SJSA1 (cell line): ENCODE results near the gene ANKH. TPM values are rescaled to one million over a fixed set of nuclear protein-coding genes. Genes with fewer than 3 reads are reported as not detected.

ENCODE experiments used
- DNase-seq, 2 experiments: peaks; one replicate each; pipeline ENCODE4 v3.0.0-alpha.2; 2015 to 2020; ENCODE audit warnings: low spot score in 2 of 2, low read depth in 1 of 2
- H3K27ac ChIP-seq: fragments of 250-450 bp; sonication (Bioruptor Pico); 2 replicates; pipeline ENCODE4 v1.5.1; 2020; ENCODE audit warnings: mild to moderate bottlenecking, moderate library complexity
- H3K27me3 ChIP-seq: fragments of 250-450 bp; sonication (Bioruptor Pico); replicated peaks from 2 replicates; pipeline ENCODE4 v1.5.1; 2020; ENCODE audit warnings: mild to moderate bottlenecking, moderate library complexity
- H3K36me3 ChIP-seq: fragments of 250-450 bp; sonication (Bioruptor Pico); 2 replicates; pipeline ENCODE4 v1.5.1; 2020; ENCODE audit warnings: mild to moderate bottlenecking
- H3K4me1 ChIP-seq: fragments of 250-450 bp; sonication (Bioruptor Pico); replicated peaks from 2 replicates; pipeline ENCODE4 v1.6.1; 2021; ENCODE audit warnings: mild to moderate bottlenecking
- H3K4me3 ChIP-seq: fragments of 250-450 bp; sonication (Bioruptor Pico); 2 replicates; pipeline ENCODE4 v1.5.1; 2020; ENCODE audit warnings: mild to moderate bottlenecking
- H3K9me3 ChIP-seq: fragments of 250-450 bp; sonication (Bioruptor Pico); replicated peaks from 2 replicates; pipeline ENCODE4 v1.5.1; 2020; ENCODE audit warnings: mild to moderate bottlenecking
- total RNA-seq: library from RNA; depleted of rRNA; stranded (reverse); fragments of >200 nt; shearing (Covaris generic); gene quantifications from 2 replicates; pipeline ENCODE4 v1.2.3, GENCODE V29; 2014

ANKH gene
- total RNA-seq, 1 experiment from 2014 or later, result 13.8 TPM

DNA sequence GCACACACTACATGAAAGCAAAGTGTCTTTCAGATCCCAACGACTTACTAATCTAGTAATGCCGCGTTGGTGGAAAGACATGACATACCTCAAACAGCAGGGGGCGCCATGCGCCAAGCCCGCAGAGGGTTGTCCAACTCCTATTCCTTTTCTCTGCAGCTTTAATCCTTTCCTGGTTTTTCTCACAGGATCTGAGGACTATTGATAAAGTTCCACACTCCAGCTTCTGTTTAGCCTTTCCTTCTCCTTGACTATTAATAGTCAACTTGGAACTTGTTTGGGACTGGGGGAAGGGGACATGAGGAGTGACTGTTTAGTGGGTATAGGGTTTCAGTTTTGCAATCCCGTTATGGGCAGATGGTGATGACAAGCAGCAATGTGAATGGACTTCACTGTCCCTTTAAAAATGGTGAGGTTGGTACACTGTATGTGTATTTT, 144.1 kb downstream of the ANKH start:
- H3K27ac ChIP-seq, result no peak overlapping the region
- H3K4me1 ChIP-seq, result peaks cover 20% of the 10 kb centered on the region
- H3K9me3 ChIP-seq, result no peaks in the 10 kb centered on the region
- no peaks in the 10 kb centered on the region for H3K27me3 ChIP-seq
- H3K36me3 ChIP-seq, result no peaks in the 10 kb centered on the region
- H3K4me3 ChIP-seq, result no peak overlapping the region
- peak; percentile 70 to 74 for DNase-seq

DNA sequence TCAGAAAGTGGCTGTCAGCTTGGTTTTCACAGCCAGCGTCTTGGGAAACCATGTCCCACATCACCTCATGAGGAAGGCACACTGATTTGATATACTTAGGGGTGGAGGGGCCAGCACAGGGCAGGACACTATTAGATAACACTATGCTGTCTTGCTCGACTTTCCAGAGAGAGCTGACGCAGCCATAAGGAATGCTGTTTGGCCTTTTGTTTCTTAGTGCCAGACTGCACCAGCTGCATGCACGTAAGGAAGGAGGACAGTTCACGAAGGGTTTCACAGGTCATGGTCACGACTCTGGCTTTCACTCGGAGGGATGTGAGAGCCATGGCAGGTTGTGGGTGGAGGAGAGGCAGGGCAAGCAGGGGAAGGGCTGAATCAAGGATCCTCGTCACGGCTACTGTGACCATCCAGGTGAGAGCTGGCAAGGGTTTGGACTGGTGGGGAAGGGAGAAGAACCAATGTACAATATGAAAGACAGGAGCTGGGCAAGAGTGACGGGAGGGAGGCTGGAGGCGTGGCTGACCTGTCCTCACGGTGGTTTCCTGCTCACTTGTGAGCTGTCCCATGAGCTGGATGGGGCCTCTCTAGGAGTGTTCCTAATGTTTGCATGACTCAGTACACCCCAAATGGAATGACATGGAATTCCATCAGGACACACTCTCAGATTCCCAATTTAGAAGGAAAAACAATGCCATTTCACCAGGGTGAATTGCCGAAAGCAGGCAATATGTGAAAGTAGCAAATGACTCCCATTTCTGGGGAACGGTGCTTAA, 145.3 kb downstream of the ANKH start:
- DNase-seq, result peak; percentile 46 to 58
- Histone ChIP-seq H3K27me3 (no peaks in the 10 kb centered on the region), H3K9me3 (no peaks in the 10 kb centered on the region), H3K27ac (peak overlapping the region; percentile 50), H3K36me3 (no peaks in the 10 kb centered on the region), H3K4me3 (no peak overlapping the region), H3K4me1 (peaks cover 20% of the 10 kb centered on the region)

GRCh38 chr5:14724633-14725032, 146.9 kb downstream of the ANKH start:
- H3K4me1 ChIP-seq, result peaks cover 30% of the 10 kb centered on the region
- no peaks in the 10 kb centered on the region for H3K27me3 ChIP-seq
- no peak overlapping the region for H3K27ac ChIP-seq
- no peak overlapping the region for H3K4me3 ChIP-seq
- no peak for DNase-seq
- no peaks in the 10 kb centered on the region for H3K36me3 ChIP-seq
- no peaks in the 10 kb centered on the region for H3K9me3 ChIP-seq

- Histone ChIP-seq H3K36me3 (no peaks in the 10 kb centered on the region), H3K4me3 (no peak overlapping the region), H3K4me1 (peaks cover 30% of the 10 kb centered on the region), H3K27ac (no peak overlapping the region), H3K27me3 (no peaks in the 10 kb centered on the region), H3K9me3 (no peaks in the 10 kb centered on the region)
- DNase-seq, result no peak
These were observed 147.9 kb downstream of the ANKH start for GRCh38 chr5:14723701-14724132.

DNA sequence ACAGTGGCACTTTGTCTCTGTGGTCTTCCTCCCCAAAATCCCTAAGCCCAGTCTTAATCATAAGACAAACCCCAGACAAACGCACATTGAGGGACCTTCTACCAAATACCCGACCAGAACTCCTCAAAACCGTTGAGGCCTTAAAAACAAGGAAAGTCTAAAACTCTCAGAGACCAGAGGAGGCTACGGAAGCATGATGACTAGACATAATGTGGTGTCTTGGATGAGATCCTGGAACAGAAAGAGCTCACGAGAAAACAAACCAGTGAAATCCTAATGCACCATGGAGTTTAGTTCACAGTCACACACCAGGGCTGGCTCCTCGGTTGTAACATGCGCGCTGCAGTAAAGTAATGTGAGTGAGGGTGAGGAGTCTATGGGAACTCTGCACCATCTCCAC, 148.7 kb downstream of the ANKH start:
- no peaks in the 10 kb centered on the region for H3K9me3 ChIP-seq
- no peak overlapping the region for H3K27ac ChIP-seq
- peaks cover 30% of the 10 kb centered on the region for H3K4me1 ChIP-seq
- no peaks in the 10 kb centered on the region for H3K36me3 ChIP-seq
- H3K27me3 ChIP-seq, result no peaks in the 10 kb centered on the region
- no peak overlapping the region for H3K4me3 ChIP-seq
- DNase-seq, result no peak

- Histone ChIP-seq H3K4me1 (peaks cover 26% of the 10 kb centered on the region), H3K27me3 (no peaks in the 10 kb centered on the region), H3K27ac (no peak overlapping the region), H3K36me3 (no peaks in the 10 kb centered on the region), H3K4me3 (no peak overlapping the region), H3K9me3 (no peaks in the 10 kb centered on the region)
- DNase-seq, result no peak
These were observed 149.5 kb downstream of the ANKH start for GRCh38 chr5:14721990-14722656.

DNA sequence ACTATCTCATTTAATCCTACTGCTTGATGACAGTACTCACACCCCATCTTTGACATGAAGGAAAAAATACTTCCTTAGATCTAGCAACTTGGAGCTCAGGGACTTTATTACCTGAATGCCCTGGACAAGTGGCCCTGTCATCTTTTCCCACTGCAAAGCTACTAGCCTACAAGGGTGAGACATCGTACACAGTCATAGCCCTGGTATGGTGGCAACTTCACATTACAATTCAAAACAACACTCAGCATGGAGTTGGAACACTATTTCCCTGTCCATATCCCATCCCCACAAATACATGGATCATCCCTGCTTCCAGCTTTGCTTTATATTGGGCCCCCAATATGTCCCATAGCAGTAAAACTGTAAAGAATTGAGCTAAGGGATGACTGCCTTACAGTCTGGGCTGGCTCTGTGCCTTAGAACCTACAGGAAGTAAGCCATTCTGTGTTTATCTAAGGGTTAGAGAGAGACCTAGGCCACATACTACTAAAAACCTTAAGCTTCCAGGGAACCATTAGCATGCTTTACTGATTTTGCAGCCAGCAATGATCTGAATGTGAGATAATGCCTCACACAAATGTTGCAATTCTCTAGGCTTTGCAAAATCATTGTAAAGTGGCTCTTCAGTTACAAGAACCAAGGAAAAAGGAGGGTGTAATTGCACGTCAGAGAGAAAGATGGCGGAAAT, 151.2 kb downstream of the ANKH start:
- peak in 1 of 2 experiments; percentile 15 for DNase-seq

GRCh38 chr5:14718778-14719177, 152.8 kb downstream of the ANKH start:
- H3K9me3 ChIP-seq, result no peaks in the 10 kb centered on the region
- H3K27ac ChIP-seq, result no peak overlapping the region
- H3K4me1 ChIP-seq, result peaks cover 10% of the 10 kb centered on the region
- no peak for DNase-seq
- H3K36me3 ChIP-seq, result peaks cover 23% of the 10 kb centered on the region
- H3K4me3 ChIP-seq, result no peak overlapping the region
- H3K27me3 ChIP-seq, result no peaks in the 10 kb centered on the region

More for the DNA sequence above, 151.2 kb downstream of the ANKH start:
- peaks cover 10% of the 10 kb centered on the region for H3K4me1 ChIP-seq
- H3K4me3 ChIP-seq, result no peak overlapping the region
- no peaks in the 10 kb centered on the region for H3K27me3 ChIP-seq
- peak overlapping the region; percentile 37; the same call in 1 of the 2 replicates for H3K27ac ChIP-seq
- no peaks in the 10 kb centered on the region for H3K9me3 ChIP-seq
- peaks cover 8% of the 10 kb centered on the region for H3K36me3 ChIP-seq

DNA sequence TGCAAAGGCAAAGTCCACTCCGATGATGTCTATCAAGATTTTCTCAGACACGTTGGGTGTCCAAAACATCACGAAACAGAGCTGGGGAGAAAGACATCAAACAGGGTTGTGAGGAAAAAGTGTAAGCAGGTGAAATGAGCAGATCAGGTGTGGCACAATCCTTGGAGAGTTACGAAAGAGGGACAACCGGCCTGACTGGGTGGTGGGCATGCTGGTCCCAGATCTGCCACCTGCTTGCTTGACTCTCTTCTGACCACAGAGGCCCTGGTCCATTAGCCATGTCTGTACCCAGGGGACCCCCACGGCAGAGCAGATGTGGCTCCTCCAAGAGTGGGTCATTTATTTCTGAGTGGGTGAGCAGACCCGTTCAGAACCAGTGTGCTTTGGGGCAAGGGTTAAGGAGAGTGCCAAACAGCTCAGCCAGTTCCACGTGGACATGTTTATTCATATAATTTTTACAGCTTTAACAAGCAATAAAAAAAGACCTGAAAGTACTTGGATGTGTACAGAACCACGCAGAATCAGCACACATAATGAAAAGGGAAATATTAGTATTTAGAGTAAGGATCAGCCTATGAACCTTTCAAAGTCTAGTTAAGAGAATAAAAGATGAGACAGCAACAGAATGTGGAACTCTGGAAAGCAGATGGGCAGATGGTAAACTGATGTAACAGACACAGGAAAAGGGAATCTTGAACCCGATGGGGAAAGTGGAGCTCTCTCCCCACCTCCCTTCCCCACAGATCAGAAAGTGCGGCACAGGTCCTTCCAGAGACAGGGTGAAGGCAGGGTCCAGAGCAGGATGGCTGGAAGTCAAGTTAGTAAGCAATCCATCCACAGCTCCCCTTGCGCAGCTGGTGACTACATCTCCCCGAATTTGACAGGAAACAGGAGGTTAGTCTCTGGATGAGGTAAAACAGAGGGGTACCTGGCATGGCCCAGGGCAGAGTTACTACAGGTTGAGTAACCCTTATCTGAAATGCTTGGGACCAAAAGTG, 154.5 kb downstream of the ANKH start:
- DNase-seq, result no peak
- Histone ChIP-seq H3K27ac (no peak overlapping the region), H3K4me1 (peaks cover 10% of the 10 kb centered on the region), H3K36me3 (peaks cover 34% of the 10 kb centered on the region), H3K9me3 (no peaks in the 10 kb centered on the region), H3K4me3 (no peak overlapping the region), H3K27me3 (no peaks in the 10 kb centered on the region)

DNA sequence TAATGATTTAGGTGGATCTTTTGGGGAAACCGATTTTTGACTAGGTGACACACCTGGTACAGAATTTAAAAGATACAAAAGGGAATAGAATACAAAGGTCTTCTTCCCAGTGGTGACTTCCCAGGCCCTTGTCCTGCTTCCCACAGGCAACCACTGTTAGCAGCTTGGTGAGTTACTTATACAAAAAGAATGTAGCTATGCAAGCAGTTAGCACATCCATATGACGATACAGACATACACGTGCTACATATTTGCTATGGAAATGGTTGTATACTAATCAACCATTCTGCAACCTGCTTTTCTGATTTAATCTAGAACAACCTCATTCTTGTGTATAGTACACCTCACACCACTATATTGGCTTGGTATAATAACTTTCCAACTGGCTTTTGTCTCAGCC, 156.1 kb downstream of the ANKH start:
- Histone ChIP-seq H3K9me3 (no peaks in the 10 kb centered on the region), H3K27me3 (no peaks in the 10 kb centered on the region), H3K36me3 (peaks cover 50% of the 10 kb centered on the region), H3K4me1 (peaks cover 4% of the 10 kb centered on the region), H3K4me3 (no peak overlapping the region), H3K27ac (no peak overlapping the region)
- no peak for DNase-seq

DNA sequence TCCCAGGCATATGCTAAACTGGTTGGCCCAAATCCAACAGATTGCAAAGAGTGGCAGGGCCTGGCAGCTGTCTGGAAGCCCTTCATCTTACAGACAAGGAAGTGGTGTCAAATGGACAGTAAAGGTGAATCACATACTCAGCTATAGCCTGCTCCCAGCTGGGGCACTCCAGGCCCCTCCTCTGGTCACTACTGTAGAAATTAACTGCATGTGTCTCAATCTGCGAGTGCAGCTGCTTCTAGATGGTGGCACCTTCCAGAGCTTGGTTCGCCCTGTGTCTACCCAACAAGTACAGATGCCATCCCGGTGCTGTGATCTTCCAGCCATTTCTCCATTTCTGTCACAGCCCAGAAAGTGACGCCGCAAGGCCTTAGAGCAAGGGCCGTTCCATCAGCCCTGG, 156.9 kb downstream of the ANKH start:
- Histone ChIP-seq H3K36me3 (peaks cover 57% of the 10 kb centered on the region), H3K4me1 (no peaks in the 10 kb centered on the region), H3K4me3 (no peak overlapping the region), H3K27ac (no peak overlapping the region), H3K27me3 (no peaks in the 10 kb centered on the region), H3K9me3 (no peaks in the 10 kb centered on the region)
- no peak for DNase-seq

GRCh38 chr5:14713476-14714390, 157.8 kb downstream of the ANKH start:
- Histone ChIP-seq H3K4me1 (no peaks in the 10 kb centered on the region), H3K27ac (no peak overlapping the region), H3K36me3 (peaks cover 64% of the 10 kb centered on the region), H3K27me3 (no peaks in the 10 kb centered on the region), H3K4me3 (no peak overlapping the region), H3K9me3 (no peaks in the 10 kb centered on the region)
- DNase-seq, result no peak
